Liver (tissue), 9 donors: ENCODE results near the gene PYM1. TPM values are rescaled to one million over a fixed set of nuclear protein-coding genes. Genes with fewer than 3 reads are reported as not detected.

Source experiments
- DNase-seq: peaks from one replicate; pipeline ENCODE4 v3.0.0-alpha.2; 2017; ENCODE audit warnings: low spot score
- H3K27ac ChIP-seq, 2 donors: one replicate each; pipeline ENCODE4 v1.7.0; 2013; ENCODE audit warnings: inconsistent platforms in 2 of 2, low read length in 2 of 2, control low read depth in 1 of 2, low read depth in 1 of 2, mild to moderate bottlenecking in 1 of 2
- H3K27me3 ChIP-seq, 4 donors: one replicate each; pipeline versions ENCODE4 v1.6.1 to v1.7.0; 2013; ENCODE audit warnings: low read length in 3 of 4, inconsistent platforms in 1 of 4, mild to moderate bottlenecking in 1 of 4, moderate library complexity in 1 of 4; ENCODE audit not compliant: control insufficient read depth in 4 of 4, insufficient read depth in 4 of 4
- H3K36me3 ChIP-seq, 4 donors: one replicate each; pipeline versions ENCODE4 v1.6.1 to v1.7.0; 2013; ENCODE audit warnings: low read length in 3 of 4, mild to moderate bottlenecking in 3 of 4, low read depth in 1 of 4, moderate library complexity in 1 of 4; ENCODE audit not compliant: control insufficient read depth in 4 of 4, insufficient read depth in 3 of 4
- H3K4me1 ChIP-seq, 4 donors: one replicate each; pipeline versions ENCODE4 v1.6.1 to v1.7.0; 2013; ENCODE audit warnings: low read length in 3 of 4, mild to moderate bottlenecking in 3 of 4, moderate library complexity in 1 of 4; ENCODE audit not compliant: control insufficient read depth in 4 of 4, insufficient read depth in 4 of 4
- H3K4me3 ChIP-seq, 3 donors: one replicate each; pipeline versions ENCODE4 v1.6.1 to v1.7.0; 2013; ENCODE audit warnings: low read length in 3 of 3, control low read depth in 1 of 3, low read depth in 1 of 3, mild to moderate bottlenecking in 1 of 3
- H3K9ac ChIP-seq, 2 donors: one replicate each; pipeline ENCODE4 v1.7.0; 2013; ENCODE audit warnings: low read length in 2 of 2, mild to moderate bottlenecking in 2 of 2, moderate library complexity in 2 of 2, control low read depth in 1 of 2, low read depth in 1 of 2
- H3K9me3 ChIP-seq, 4 donors: one replicate each; pipeline versions ENCODE4 v1.6.1 to v1.7.0; 2013; ENCODE audit warnings: low read length in 3 of 4; ENCODE audit not compliant: control insufficient read depth in 4 of 4
- ATF3 ChIP-seq: IDR thresholded peaks from 2 replicates; pipeline ENCODE4 v1.6.1; 2016; ENCODE audit warnings: antibody characterized with exemption
- CTCF ChIP-seq: fragments of 150-350 bp; IDR thresholded peaks from 2 replicates; pipeline ENCODE4 v1.5.1; 2017; ENCODE audit warnings: improper control_type of control experiment, low read depth, low read length; ENCODE audit not compliant: missing input control
- EGR1 ChIP-seq, 2 donors: IDR thresholded peaks; 2 replicates each; pipeline ENCODE4 v1.6.1; 2016 to 2018; ENCODE audit warnings: antibody characterized with exemption in 2 of 2, low read depth in 2 of 2
- FOXA1 ChIP-seq: IDR thresholded peaks from 2 replicates; pipeline ENCODE4 v1.6.1; 2016; ENCODE audit warnings: antibody characterized with exemption
- FOXA2 ChIP-seq: IDR thresholded peaks from 2 replicates; pipeline ENCODE4 v1.6.1; 2016; ENCODE audit warnings: antibody characterized with exemption
- GABPA ChIP-seq, 2 donors: IDR thresholded peaks in 1 of 2; conservative IDR thresholded peaks in 1 of 2; 2 replicates each; pipeline ENCODE4 v1.6.1; 2016; ENCODE audit warnings: antibody characterized with exemption in 2 of 2, mild to moderate bottlenecking in 1 of 2, moderate library complexity in 1 of 2
- HNF4A ChIP-seq, 2 donors: conservative IDR thresholded peaks; 2 replicates each; pipeline ENCODE4 v1.6.1; 2016; ENCODE audit warnings: antibody characterized with exemption in 2 of 2, mild to moderate bottlenecking in 2 of 2
- HNF4G ChIP-seq: IDR thresholded peaks from 2 replicates; pipeline ENCODE4 v1.6.1; 2016; ENCODE audit warnings: antibody characterized with exemption
- JUND ChIP-seq, 2 donors: IDR thresholded peaks; 2 replicates each; pipeline ENCODE4 v1.6.1; 2016; ENCODE audit warnings: antibody characterized with exemption in 2 of 2
- MAX ChIP-seq: IDR thresholded peaks from 2 replicates; pipeline ENCODE4 v1.6.1; 2016; ENCODE audit warnings: antibody characterized with exemption
- NR2F2 ChIP-seq: IDR thresholded peaks from 2 replicates; pipeline ENCODE4 v1.6.1; 2016; ENCODE audit warnings: antibody characterized with exemption
- RAD21 ChIP-seq, 2 donors: IDR thresholded peaks; 2 replicates each; pipeline ENCODE4 v1.6.1; 2016; ENCODE audit warnings: antibody characterized with exemption in 2 of 2, mild to moderate bottlenecking in 2 of 2
- REST ChIP-seq: IDR thresholded peaks from 2 replicates; pipeline ENCODE4 v1.6.1; 2016; ENCODE audit warnings: antibody characterized with exemption, mild to moderate bottlenecking
- RXRA ChIP-seq, 2 donors: IDR thresholded peaks; 2 replicates each; pipeline ENCODE4 v1.6.1; 2017 to 2018; ENCODE audit warnings: antibody characterized with exemption in 2 of 2, mild to moderate bottlenecking in 1 of 2
- SP1 ChIP-seq: IDR thresholded peaks from 2 replicates; pipeline ENCODE4 v1.6.1; 2018; ENCODE audit warnings: antibody characterized with exemption, mild to moderate bottlenecking
- TAF1 ChIP-seq: conservative IDR thresholded peaks from 2 replicates; pipeline ENCODE4 v1.6.1; 2016; ENCODE audit warnings: antibody characterized with exemption, mild to moderate bottlenecking
- YY1 ChIP-seq: IDR thresholded peaks from 2 replicates; pipeline ENCODE4 v1.6.1; 2016; ENCODE audit warnings: antibody characterized with exemption, mild to moderate bottlenecking
- ZBTB33 ChIP-seq: IDR thresholded peaks from 2 replicates; pipeline ENCODE4 v1.6.1; 2016; ENCODE audit warnings: antibody characterized with exemption
- WGBS: extraction: QIAGEN DNeasy Blood & Tissue Kit; methylation state at CpG from one replicate; pipeline ENCODE4 v1.1.7; 2013; 5-methylcytosine and 5-hydroxymethylcytosine counted together
- polyA plus RNA-seq, 2 donors: library from polyadenylated mRNA; stranded (reverse) in 1 of 2; unstranded in 1 of 2; fragments of 200-250 nt in 1 of 2; fragments of >200 nt in 1 of 2; fragmentation: Nextera tagmentation in 1 of 2; extraction: Ambion mirVana in 1 of 2; gene quantifications; one replicate each; pipeline versions ENCODE4 v1.2.1 to v1.2.3, GENCODE V29; 2013 to 2015
- total RNA-seq, 2 donors: library from RNA; depleted of rRNA; stranded (reverse); fragments of >200 nt; gene quantifications; one replicate each; pipeline ENCODE4 v1.2.3, GENCODE V29; 2014
- donor health status: healthy.
- donor health status: healthy.
- donor health status: healthy.
- donor health status: healthy.
- donor health status: healthy.

PYM1 gene
- total and polyA plus RNA-seq, 4 donors, result 16.7 to 29.4 (median 21.3) TPM

- under 1% methylated on average over 18 of the region's 18 CpGs for WGBS
- TF ChIP-seq TAF1, result peak; percentile 31
- TF ChIP-seq FOXA2, result no peak
- TF ChIP-seq GABPA (IDR thresholded peaks at IDR 0.05 in 1 of 2, conservative IDR thresholded peaks at IDR 0.05 in 1 of 2), result no peak
- TF ChIP-seq REST, result peak; percentile 78
- peak; percentile 59 for TF ChIP-seq FOXA1
- no peak for TF ChIP-seq EGR1 (IDR thresholded peaks at IDR 0.05; ENCODE audit: low read depth in 2 of 2)
- TF ChIP-seq JUND (IDR thresholded peaks at IDR 0.05), result no peak
- no peak for TF ChIP-seq ATF3
- no peak for TF ChIP-seq YY1
- no peak for TF ChIP-seq HNF4A (conservative IDR thresholded peaks at IDR 0.05)
- no peak for TF ChIP-seq NR2F2
- TF ChIP-seq RXRA (IDR thresholded peaks at IDR 0.05), result no peak
- no peak for TF ChIP-seq ZBTB33
- no peak for TF ChIP-seq HNF4G
- TF ChIP-seq RAD21 (IDR thresholded peaks at IDR 0.05), result peak; percentile 15 to 29
- no peak for TF ChIP-seq SP1
- peak; percentile 32 for TF ChIP-seq MAX
- no peak for TF ChIP-seq CTCF
- peak; percentile 56 for DNase-seq
- H3K4me1 ChIP-seq, result peaks cover 7 to 30% (median 21%) of the 10 kb centered on the region in 4 donors
- no peaks in the 10 kb centered on the region for H3K9me3 ChIP-seq
- H3K27ac ChIP-seq, result peak overlapping the region; percentile 88 to 93
- peak overlapping the region; percentile 91 for H3K9ac ChIP-seq
- peaks cover 0 to 4% (median 0%) of the 10 kb centered on the region in 4 donors for H3K36me3 ChIP-seq
- H3K27me3 ChIP-seq, result no peaks in the 10 kb centered on the region
- peak overlapping the region; percentile 60 to 88 (median 79) for H3K4me3 ChIP-seq
Observed at GRCh38 chr12:55972911-55973598, 45.4 kb upstream of the PYM1 start.
